Stimulated activated CD8-positive, alpha-beta memory T cell treated with anti-CD3 and anti-CD28 coated beads, Interleukin-2, amount 100 ng/mL, for 1 hour (primary cell): ENCODE measurements around the gene ARHGAP25.
A peak's percentile ranks its signal among the peaks of the same experiment; 100 is the strongest.

Source experiments
- DNase-seq, 2 donors: peaks; one replicate each; pipeline ENCODE4 v3.0.0-alpha.2; 2020; ENCODE audit warnings: low read depth in 2 of 2

Gene ARHGAP25

GRCh38 chr2:68719912-68720311 lies 14.7 kb upstream of the ARHGAP25 start:
- no peak for DNase-seq

GRCh38 chr2:68720665-68721064 lies 13.9 kb upstream of the ARHGAP25 start:
- no peak for DNase-seq

GRCh38 chr2:68721482-68722101 lies 13.0 kb upstream of the ARHGAP25 start:
- no peak for DNase-seq

GRCh38 chr2:68722712-68723111 lies 11.9 kb upstream of the ARHGAP25 start:
- DNase-seq = no peak

GRCh38 chr2:68723181-68723580 lies 11.4 kb upstream of the ARHGAP25 start:
- no peak for DNase-seq

GRCh38 chr2:68726100-68726499 lies 8.5 kb upstream of the ARHGAP25 start:
- DNase-seq = no peak

GRCh38 chr2:68726608-68727367 lies 7.8 kb upstream of the ARHGAP25 start:
- peak; percentile 37 to 58 for DNase-seq

GRCh38 chr2:68727683-68728375 lies 6.8 kb upstream of the ARHGAP25 start:
- DNase-seq = no peak

GRCh38 chr2:68730828-68731227 lies 3.8 kb upstream of the ARHGAP25 start:
- no peak for DNase-seq

- no peak for DNase-seq
These were observed 2.3 kb upstream of the ARHGAP25 start for GRCh38 chr2:68732036-68732932.

- DNase-seq = no peak
These were observed 1.2 kb upstream of the ARHGAP25 start for GRCh38 chr2:68733365-68733764.

- no peak for DNase-seq
These were observed 435 bp upstream of the ARHGAP25 start for GRCh38 chr2:68734176-68734575.

- no peak for DNase-seq
These were observed 1.5 kb downstream of the ARHGAP25 start for GRCh38 chr2:68736086-68736485.

GRCh38 chr2:68737711-68738110 lies 3.1 kb downstream of the ARHGAP25 start:
- DNase-seq = no peak

GRCh38 chr2:68738906-68739594 lies 4.4 kb downstream of the ARHGAP25 start:
- no peak for DNase-seq

- DNase-seq = no peak
These were observed 5.2 kb downstream of the ARHGAP25 start for GRCh38 chr2:68739595-68740399.

GRCh38 chr2:68740400-68740914 lies 5.8 kb downstream of the ARHGAP25 start:
- no peak for DNase-seq

GRCh38 chr2:68741238-68741637 lies 6.6 kb downstream of the ARHGAP25 start:
- DNase-seq = no peak

GRCh38 chr2:68741805-68742306 lies 7.2 kb downstream of the ARHGAP25 start:
- DNase-seq = no peak
